IMR-90 (cell line): Measurements from ENCODE around the gene HOXB6. TPM values are rescaled to one million over a fixed set of nuclear protein-coding genes. Genes with fewer than 3 reads are reported as not detected.

Source experiments
- ATAC-seq: fragments of 200-7000 bp; cut with Tn5 transposase; 2 replicates; pipeline ENCODE4 v1.9.1; 2020; ENCODE audit warnings: low read depth, mild to moderate bottlenecking, moderate library complexity
- BruUV-seq: library from RNA; stranded (reverse); fragments of 400-500 nt; replicated peaks from 2 replicates; lab custom pipeline; 2021; lab: Mats Ljungman, UMichigan
- CTCF ChIA-PET: fragments of 300-600 bp; formaldehyde crosslinking; extraction: SDS; loops from one replicate; lab custom pipeline; 2021; ENCODE audit warnings: antibody characterized with exemption; lab: Yijun Ruan, JAX
- POLR2A ChIA-PET: fragments of 300-600 bp; sonication (Branson Sonifier 250); formaldehyde crosslinking; loops from one replicate; lab custom pipeline; 2022; ENCODE audit warnings: antibody characterized with exemption; ENCODE audit not compliant: unreplicated experiment; lab: Charles Lee
- DNase-seq: peaks from one replicate; pipeline ENCODE4 v3.0.0; 2013
- H2AFZ ChIP-seq: replicated peaks from 2 replicates; pipeline ENCODE3; 2013; ENCODE audit warnings: low read length, mild to moderate bottlenecking; ENCODE audit not compliant: poor library complexity
- H2AK5ac ChIP-seq: 2 replicates; pipeline ENCODE4 v1.6.1; 2013; ENCODE audit warnings: low read depth, low read length, inconsistent platforms
- H2AK9ac ChIP-seq: replicated peaks from 2 replicates; pipeline ENCODE3; 2013; ENCODE audit warnings: mild to moderate bottlenecking, low read depth, low read length, moderate library complexity; ENCODE audit not compliant: poor library complexity
- H2BK120ac ChIP-seq: 2 replicates; pipeline ENCODE4 v1.6.1; 2013; ENCODE audit warnings: low read depth, low read length, inconsistent platforms
- H2BK15ac ChIP-seq: 3 replicates; pipeline ENCODE4 v1.6.1; 2013; ENCODE audit warnings: low read depth, low read length, inconsistent platforms
- H2BK20ac ChIP-seq: 2 replicates; pipeline ENCODE4 v1.6.1; 2013; ENCODE audit warnings: low read depth, mild to moderate bottlenecking, inconsistent platforms, low read length, moderate library complexity
- H2BK5ac ChIP-seq: 2 replicates; pipeline ENCODE4 v1.6.1; 2013; ENCODE audit warnings: mild to moderate bottlenecking, low read depth, low read length, inconsistent platforms; ENCODE audit not compliant: poor library complexity, severe bottlenecking
- H3K14ac ChIP-seq: replicated peaks from 2 replicates; pipeline ENCODE4 v1.6.1; 2013; ENCODE audit warnings: low read depth, low read length, inconsistent platforms
- H3K18ac ChIP-seq: 2 replicates; pipeline ENCODE4 v1.6.1; 2013; ENCODE audit warnings: low read depth, low read length, control low read depth
- H3K23ac ChIP-seq: 2 replicates; pipeline ENCODE4 v1.6.1; 2013; ENCODE audit warnings: low read depth, low read length, inconsistent platforms
- H3K27ac ChIP-seq: 2 replicates; pipeline ENCODE4 v1.5.1; 2013; ENCODE audit warnings: mild to moderate bottlenecking, control low read depth, low read length; ENCODE audit not compliant: insufficient read depth
- H3K27me3 ChIP-seq: 2 replicates; pipeline ENCODE4 v1.6.1; 2013; ENCODE audit warnings: low read length; ENCODE audit not compliant: control insufficient read depth, insufficient read depth
- H3K36me3 ChIP-seq: 2 replicates; pipeline ENCODE4 v1.6.1; 2013; ENCODE audit warnings: low read length, mixed read lengths; ENCODE audit not compliant: control insufficient read depth, insufficient read depth
- H3K4ac ChIP-seq: 2 replicates; pipeline ENCODE4 v1.6.1; 2013; ENCODE audit warnings: low read depth, low read length, inconsistent platforms
- H3K4me1 ChIP-seq: 2 replicates; pipeline ENCODE4 v1.6.1; 2013; ENCODE audit warnings: low read length, mixed read lengths; ENCODE audit not compliant: control insufficient read depth, insufficient read depth
- H3K4me2 ChIP-seq: 2 replicates; pipeline ENCODE4 v1.6.1; 2013; ENCODE audit warnings: low read depth, mild to moderate bottlenecking, control low read depth, low read length, moderate library complexity
- H3K4me3 ChIP-seq: 2 replicates; pipeline ENCODE4 v1.5.1; 2013; ENCODE audit warnings: low read depth, mild to moderate bottlenecking, control low read depth, low read length, moderate library complexity; ENCODE audit not compliant: insufficient read depth
- H3K56ac ChIP-seq: 2 replicates; pipeline ENCODE4 v1.6.1; 2013; ENCODE audit warnings: low read length, inconsistent platforms; ENCODE audit not compliant: insufficient read depth; ENCODE audit errors: extremely low read depth
- H3K79me1 ChIP-seq, 2 experiments: 2 replicates each; pipeline ENCODE4 v1.6.1; 2013; ENCODE audit warnings: low read length in 2 of 2, inconsistent platforms in 1 of 2, low read depth in 1 of 2
- H3K9ac ChIP-seq: 2 replicates; pipeline ENCODE4 v1.6.1; 2013; ENCODE audit warnings: low read depth, low read length, control low read depth
- H3K9me1 ChIP-seq: 2 replicates; pipeline ENCODE4 v1.6.1; 2013; ENCODE audit warnings: low read length, inconsistent platforms; ENCODE audit not compliant: insufficient read depth
- H3K9me3 ChIP-seq: 2 replicates; pipeline ENCODE4 v1.6.1; 2013; ENCODE audit warnings: low read length; ENCODE audit not compliant: control insufficient read depth, insufficient read depth
- H4K20me1 ChIP-seq: 2 replicates; pipeline ENCODE4 v1.6.1; 2013; ENCODE audit warnings: low read length, inconsistent platforms; ENCODE audit not compliant: insufficient read depth
- H4K5ac ChIP-seq: 2 replicates; pipeline ENCODE4 v1.6.1; 2013; ENCODE audit warnings: mild to moderate bottlenecking, low read depth, low read length, control low read depth
- H4K8ac ChIP-seq, 2 experiments: 2 replicates each; pipeline ENCODE4 v1.6.1; 2013; ENCODE audit warnings: low read depth in 2 of 2, low read length in 2 of 2, control low read depth in 1 of 2, inconsistent platforms in 1 of 2
- H4K91ac ChIP-seq: 2 replicates; pipeline ENCODE4 v1.6.1; 2013; ENCODE audit warnings: low read depth, low read length, inconsistent platforms; ENCODE audit not compliant: insufficient read depth
- BHLHE40 ChIP-seq: fragments of 150-350 bp; IDR thresholded peaks from 2 replicates; pipeline ENCODE4 v1.6.1; 2016; ENCODE audit warnings: mild to moderate bottlenecking, low read depth, low read length
- CEBPB ChIP-seq: IDR thresholded peaks from 2 replicates; pipeline ENCODE4 v1.6.1; 2012; ENCODE audit warnings: low read depth, low read length, improper control_type of control experiment
- CHD1 ChIP-seq: IDR thresholded peaks from 2 replicates; pipeline ENCODE4 v1.6.1; 2012; ENCODE audit warnings: low read depth, low read length, improper control_type of control experiment
- CTCF ChIP-seq: conservative IDR thresholded peaks from 2 replicates; pipeline ENCODE4 v1.5.1; 2012; ENCODE audit warnings: mild to moderate bottlenecking, low read depth, low read length, improper control_type of control experiment
- FOS ChIP-seq: fragments of 150-350 bp; IDR thresholded peaks from 2 replicates; pipeline ENCODE4 v1.6.1; 2016; ENCODE audit warnings: low read depth, low read length
- MAFK ChIP-seq: IDR thresholded peaks from 2 replicates; pipeline ENCODE4 v1.6.1; 2012; ENCODE audit warnings: low read depth, low read length, improper control_type of control experiment
- MAZ ChIP-seq: IDR thresholded peaks from 2 replicates; pipeline ENCODE4 v1.6.1; 2012; ENCODE audit warnings: low read depth, mild to moderate bottlenecking, low read length, improper control_type of control experiment, moderate library complexity, borderline replicate concordance
- MXI1 ChIP-seq: IDR thresholded peaks from 2 replicates; pipeline ENCODE4 v1.6.1; 2012; ENCODE audit warnings: low read depth, mild to moderate bottlenecking, low read length, moderate library complexity, borderline replicate concordance
- NFE2L2 ChIP-seq: fragments of 150-350 bp; IDR thresholded peaks from 2 replicates; pipeline ENCODE4 v1.6.1; 2016; ENCODE audit warnings: low read depth, mild to moderate bottlenecking, low read length
- POLR2A ChIP-seq: IDR thresholded peaks from 2 replicates; pipeline ENCODE4 v1.6.1; 2012; ENCODE audit warnings: mild to moderate bottlenecking, low read depth, low read length
- RAD21 ChIP-seq: IDR thresholded peaks from 2 replicates; pipeline ENCODE4 v1.6.1; 2012; ENCODE audit warnings: low read length, improper control_type of control experiment
- RCOR1 ChIP-seq: IDR thresholded peaks from 2 replicates; pipeline ENCODE4 v1.6.1; 2012; ENCODE audit warnings: mild to moderate bottlenecking, low read length, improper control_type of control experiment; ENCODE audit not compliant: insufficient replicate concordance
- RFX5 ChIP-seq: IDR thresholded peaks from 2 replicates; pipeline ENCODE4 v1.8.0; 2012; ENCODE audit warnings: low read depth, mild to moderate bottlenecking, low read length, moderate library complexity
- SMC3 ChIP-seq: fragments of 150-350 bp; IDR thresholded peaks from 2 replicates; pipeline ENCODE4 v1.6.1; 2016; ENCODE audit warnings: low read depth, mild to moderate bottlenecking, antibody characterized with exemption, low read length, moderate library complexity
- USF2 ChIP-seq: fragments of 150-350 bp; IDR thresholded peaks from 2 replicates; pipeline ENCODE4 v1.6.1; 2017; ENCODE audit warnings: mild to moderate bottlenecking, antibody characterized with exemption, low read length, low read depth
- WGBS, 2 experiments: methylation state at CpG; one replicate each; pipeline versions ENCODE4 v1.1.5 to v1.1.7; 2013; ENCODE audit warnings: missing lambda C conversion rate in 2 of 2; ENCODE audit not compliant: insufficient read length in 1 of 2; ENCODE audit errors: extremely low coverage in 2 of 2; 5-methylcytosine and 5-hydroxymethylcytosine counted together
- dilution Hi-C: fragments of 300-500 bp; cut with HindIII; formaldehyde crosslinking; loops from one replicate; pipeline ENCODE4 v1.14.3; 2018; ENCODE audit warnings: low sequenced_read_pairs; ENCODE audit not compliant: unreplicated experiment
- in situ Hi-C: fragments of 300-500 bp; cut with MboI; formaldehyde crosslinking; loops from 3 replicates; pipeline ENCODE4 v1.14.3; 2019; ENCODE audit warnings: low sequenced_read_pairs, inconsistent platforms, mixed read lengths
- intact Hi-C: fragments of 100-400 bp; cut with micrococcal nuclease; formaldehyde crosslinking; loops from 2 replicates; pipeline ENCODE4 v1.10.0; 2022
- polyA plus RNA-seq, 3 experiments: library from polyadenylated mRNA; depleted of rRNA; stranded (reverse); fragments of >200 nt; gene quantifications; 2 replicates each; pipeline ENCODE4 v1.2.3, GENCODE V29; 2012; ENCODE audit warnings: low replicate concordance in 1 of 3
- total RNA-seq: library from RNA; depleted of rRNA; stranded (reverse); fragments of >200 nt; gene quantifications from 2 replicates; pipeline ENCODE4 v1.2.3, GENCODE V29; 2012
- TF ChIP-seq, protein P1 (sequence below): fragments of 150-350 bp; IDR thresholded peaks from 2 replicates; pipeline ENCODE4 v1.6.1; 2016; ENCODE audit warnings: low read depth, mild to moderate bottlenecking, low read length, moderate library complexity, borderline replicate concordance

HOXB6 gene
- total and polyA plus RNA-seq, 2 of the 4 experiments (the other 2 are of a cell fraction) = 11.1 to 42.2 TPM

DNA sequence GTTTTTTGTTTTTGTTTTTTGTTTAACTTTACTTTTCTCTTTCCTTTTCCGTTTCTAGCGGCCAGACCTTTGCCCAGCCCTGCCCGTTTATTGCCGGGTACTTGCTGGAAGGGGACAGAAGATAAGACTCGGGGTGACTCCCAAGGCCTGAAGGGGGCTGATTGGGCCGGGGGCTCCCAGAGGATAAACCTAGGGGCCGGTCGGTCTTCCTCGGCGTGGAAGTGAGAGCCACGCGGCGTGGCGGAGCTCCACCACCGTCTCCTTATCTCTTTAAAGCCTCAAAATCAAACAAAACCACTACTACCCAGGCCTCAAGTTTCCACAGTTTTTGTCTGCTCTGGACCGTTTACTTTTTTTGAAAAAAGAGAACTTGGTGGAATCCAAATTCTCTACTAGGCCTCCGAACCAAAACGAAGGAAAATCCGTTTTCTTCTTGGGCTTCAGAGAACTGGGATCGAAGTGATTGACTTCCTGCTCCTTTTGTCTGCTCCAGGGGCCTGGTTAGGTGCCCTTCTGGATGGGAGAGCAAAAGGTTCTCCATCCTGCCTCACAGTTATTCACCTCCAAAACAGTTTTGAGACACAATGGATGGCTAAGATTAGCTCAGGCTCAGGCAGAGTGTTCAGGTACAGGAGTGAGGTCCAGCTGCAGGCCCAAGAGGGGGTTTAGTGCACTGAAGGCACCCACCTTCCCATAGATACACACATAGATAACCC lies 29.9 kb upstream of the HOXB6 start:
- peaks cover 35% of the 10 kb centered on the region for H3K9me3 ChIP-seq
- BruUV-seq = no TSS peak

More for the DNA sequence above, 29.9 kb upstream of the HOXB6 start:
- no peak overlapping the region for H2AK9ac ChIP-seq
- H2AK5ac ChIP-seq = no peak overlapping the region
- in situ Hi-C loops (no loop called here), dilution Hi-C loops (no loop called here), intact Hi-C loops (no loop called here)
- no peaks in the 10 kb centered on the region for H3K79me1 ChIP-seq
- H3K4me2 ChIP-seq = no peak overlapping the region
- no peak overlapping the region for H3K56ac ChIP-seq
- H4K91ac ChIP-seq = no peak overlapping the region
- no peaks in the 10 kb centered on the region for H3K4me1 ChIP-seq
- no peaks in the 10 kb centered on the region; the same call in 1 of the 2 replicates for H4K20me1 ChIP-seq
- no peak overlapping the region for H3K4me3 ChIP-seq
- no peak for ATAC-seq
- H2BK15ac ChIP-seq = no peak overlapping the region
- H2BK20ac ChIP-seq = no peak overlapping the region
- no peak for DNase-seq
- no peak overlapping the region for H2BK120ac ChIP-seq
- no peak overlapping the region for H3K23ac ChIP-seq
- no peaks in the 10 kb centered on the region for H3K9me1 ChIP-seq
- H3K18ac ChIP-seq = no peak overlapping the region
- ChIA-PET CTCF (no interaction called here), POLR2A (no interaction called here)
- no peak overlapping the region for H3K14ac ChIP-seq
- no peak overlapping the region for H3K4ac ChIP-seq
- H2BK5ac ChIP-seq = no peak overlapping the region
- H4K5ac ChIP-seq = no peak overlapping the region
- no peak overlapping the region for H4K8ac ChIP-seq
- peaks cover 98% of the 10 kb centered on the region for H3K27me3 ChIP-seq
- WGBS, 2 experiments = no CpG with 5 or more reads among the region's 20 CpGs
- no peaks in the 10 kb centered on the region for H3K36me3 ChIP-seq
- H2AFZ ChIP-seq = no peak overlapping the region
- H3K9ac ChIP-seq = no peak overlapping the region
- TF ChIP-seq MAFK (no peak), CTCF (no peak), USF2 (no peak), MXI1 (no peak), RFX5 (no peak), FOS (no peak), MAZ (no peak), NFE2L2 (no peak), RCOR1 (no peak), POLR2A (no peak), CHD1 (no peak), RAD21 (no peak), BHLHE40 (no peak), SMC3 (no peak), CEBPB (no peak)
- TF ChIP-seq, protein P1, sequence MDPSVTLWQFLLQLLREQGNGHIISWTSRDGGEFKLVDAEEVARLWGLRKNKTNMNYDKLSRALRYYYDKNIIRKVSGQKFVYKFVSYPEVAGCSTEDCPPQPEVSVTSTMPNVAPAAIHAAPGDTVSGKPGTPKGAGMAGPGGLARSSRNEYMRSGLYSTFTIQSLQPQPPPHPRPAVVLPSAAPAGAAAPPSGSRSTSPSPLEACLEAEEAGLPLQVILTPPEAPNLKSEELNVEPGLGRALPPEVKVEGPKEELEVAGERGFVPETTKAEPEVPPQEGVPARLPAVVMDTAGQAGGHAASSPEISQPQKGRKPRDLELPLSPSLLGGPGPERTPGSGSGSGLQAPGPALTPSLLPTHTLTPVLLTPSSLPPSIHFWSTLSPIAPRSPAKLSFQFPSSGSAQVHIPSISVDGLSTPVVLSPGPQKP = no peak
- no peak overlapping the region for H3K27ac ChIP-seq
